ENCODE results near the gene SMIM8.

GRCh38 chr6:87346700-87347099 lies 24.3 kb downstream of the SMIM8 start:
- TF ChIP-seq POLR2A (IDR thresholded peaks at IDR 0.05) (no peak), POLR2AphosphoS5 (IDR thresholded peaks at IDR 0.05; ENCODE audit: insufficient read depth in 1 of 2, low read depth in 1 of 2) (no peak)
